ENCODE data around the gene BCL7A. TPM values are rescaled to one million over a fixed set of nuclear protein-coding genes. Genes with fewer than 3 reads are reported as not detected.

The BCL7A gene
- total and polyA plus RNA-seq, 10 of the 15 experiments (the other 5 are each of a cell fraction or from before 2014, with no cell fraction given), result 0.37 to 17.2 (median 11.7) TPM

- in situ Hi-C loops (cut with MboI) (no loop called here), intact Hi-C loops (cut with micrococcal nuclease; ENCODE audit: unreplicated experiment) (no loop called here)
- Histone ChIP-seq H2AFZ (ENCODE audit: control insufficient read depth, low read depth, low read length) (no peak overlapping the region), H3K4me3 (no peak overlapping the region), H3K9me3 (replicated peaks; ENCODE audit: control insufficient read depth, insufficient read depth, low read length) (no peaks in the 10 kb centered on the region; the same call in 2 of the 3 replicates), H4K20me1 (ENCODE audit: control insufficient read depth, insufficient read depth) (no peaks in the 10 kb centered on the region), H3K27ac (ENCODE audit: control insufficient read depth, insufficient read depth) (no peak overlapping the region), H3K27me3 (replicated peaks in 1 of 2; ENCODE audit: control insufficient read depth in 2 of 2, insufficient read depth in 2 of 2, low read length in 1 of 2) (peaks cover 0 to 4% of the 10 kb centered on the region in 2 experiments; a peak in 2 of 4 replicates), H3K79me2 (ENCODE audit: control insufficient read depth, insufficient read depth, low read length) (no peaks in the 10 kb centered on the region), H3K36me3 (ENCODE audit: control insufficient read depth in 2 of 2, insufficient read depth in 2 of 2, low read length in 1 of 2) (no peaks in the 10 kb centered on the region), H3K4me2 (ENCODE audit: control insufficient read depth, insufficient read depth) (no peak overlapping the region), H3K4me1 (ENCODE audit: control insufficient read depth, insufficient read depth, low read length) (peaks cover 12% of the 10 kb centered on the region; the same call in 1 of the 2 replicates), H3K9ac (ENCODE audit: control insufficient read depth, insufficient read depth, low read length) (no peak overlapping the region)
- 86% methylated on average over 6 of the region's 6 CpGs for WGBS (ENCODE audit: insufficient coverage, insufficient replicate concordance, low lambda C conversion rate, missing lambda C conversion rate)
- no TSS peak for BruUV-seq (replicated peaks)
- POLR2A ChIA-PET, result no interaction called here
- CTCF ChIA-PET, result no interaction called here
- DNase-seq (ENCODE audit: low read depth, low spot score) (no peak), ATAC-seq (no peak), FAIRE-seq (no peak)
- TF ChIP-seq ZZZ3 (IDR thresholded peaks at IDR 0.05; ENCODE audit: control insufficient read depth, insufficient read length, low read depth) (no peak), SIN3A (IDR thresholded peaks at IDR 0.05; ENCODE audit: low read depth, low read length) (no peak), ATF2 (IDR thresholded peaks at IDR 0.05; ENCODE audit: low read length) (no peak), TCF12 (IDR thresholded peaks at IDR 0.05; ENCODE audit: low read depth, low read length) (no peak), CTCF (IDR thresholded peaks at IDR 0.05 in 2 of 3, conservative IDR thresholded peaks at IDR 0.05 in 1 of 3; ENCODE audit: control insufficient read depth in 2 of 3, extremely low read depth in 1 of 3, insufficient read depth in 1 of 3, low read depth in 3 of 3, low read length in 3 of 3) (no peak), KDM1A (IDR thresholded peaks at IDR 0.05; ENCODE audit: borderline replicate concordance) (no peak), MXI1 (IDR thresholded peaks at IDR 0.05; ENCODE audit: low read depth, low read length) (no peak), CREB1 (IDR thresholded peaks at IDR 0.05; ENCODE audit: low read depth) (no peak), TCF7 (IDR thresholded peaks at IDR 0.05; ENCODE audit: borderline replicate concordance) (no peak), MYB (IDR thresholded peaks at IDR 0.05; ENCODE audit: borderline replicate concordance, low read depth, low read length) (no peak), BHLHE40 (IDR thresholded peaks at IDR 0.05; ENCODE audit: borderline replicate concordance in 1 of 2, low read depth in 2 of 2, low read length in 1 of 2) (no peak)
- SMC1A ChIA-PET (ENCODE audit: uncharacterized antibody, unreplicated experiment), result no interaction called here
- RAD21 ChIA-PET (ENCODE audit: unreplicated experiment), result no interaction called here
These were observed 9.5 kb upstream of the BCL7A start for GRCh38 chr12:122012184-122012583.

Measured in GM12878 (cell line).